DMS 273 treated with DMSO at 0.1 percent for 48 hours (cell line): Measurements from ENCODE around the gene DCAF7.

Experiments
- DNase-seq: peaks from one replicate; lab custom pipeline; 2025; lab: John Stamatoyannopoulos, UW

Gene DCAF7

GRCh38 chr17:63544467-63545301, 5.6 kb upstream of the DCAF7 start:
- no peak for DNase-seq

- no peak for DNase-seq
Observed at GRCh38 chr17:63546308-63547082, 3.8 kb upstream of the DCAF7 start.

- no peak for DNase-seq
Observed at GRCh38 chr17:63547083-63547523, 3.2 kb upstream of the DCAF7 start.

GRCh38 chr17:63549289-63549945, 860 bp upstream of the DCAF7 start:
- DNase-seq, result no peak

- peak; percentile 13 for DNase-seq
Observed at GRCh38 chr17:63550817-63551639, 751 bp downstream of the DCAF7 start.

GRCh38 chr17:63552211-63552610, 1.9 kb downstream of the DCAF7 start:
- DNase-seq, result no peak

GRCh38 chr17:63555500-63556156, 5.4 kb downstream of the DCAF7 start:
- DNase-seq, result no peak

GRCh38 chr17:63557416-63557815, 7.1 kb downstream of the DCAF7 start:
- no peak for DNase-seq

- DNase-seq, result no peak
Observed at GRCh38 chr17:63558441-63558840, 8.2 kb downstream of the DCAF7 start.

GRCh38 chr17:63561819-63562218, 11.5 kb downstream of the DCAF7 start:
- no peak for DNase-seq

GRCh38 chr17:63563339-63563738, 13.1 kb downstream of the DCAF7 start:
- DNase-seq, result no peak

GRCh38 chr17:63564562-63564961, 14.3 kb downstream of the DCAF7 start:
- DNase-seq, result no peak

GRCh38 chr17:63567229-63567628, 17.0 kb downstream of the DCAF7 start:
- no peak for DNase-seq

- DNase-seq, result no peak
Observed at GRCh38 chr17:63568563-63568962, 18.3 kb downstream of the DCAF7 start.

- no peak for DNase-seq
Observed at GRCh38 chr17:63571632-63572310, 21.5 kb downstream of the DCAF7 start.

- no peak for DNase-seq
Observed at GRCh38 chr17:63573634-63574033, 23.4 kb downstream of the DCAF7 start.

GRCh38 chr17:63578027-63578768, 27.9 kb downstream of the DCAF7 start:
- DNase-seq, result no peak

- DNase-seq, result no peak
Observed at GRCh38 chr17:63578769-63579111, 28.5 kb downstream of the DCAF7 start.

GRCh38 chr17:63579633-63580032, 29.4 kb downstream of the DCAF7 start:
- no peak for DNase-seq

- DNase-seq, result no peak
Observed at GRCh38 chr17:63587770-63588169, 37.5 kb downstream of the DCAF7 start.
